ENCODE measurements around the gene AP1S2. TPM values are rescaled to one million over a fixed set of nuclear protein-coding genes. Genes with fewer than 3 reads are reported as not detected.

Gene AP1S2
- polyA plus RNA-seq, 1 donor (not counting 4 experiments of a cell fraction or from before 2014, with no cell fraction given) = 15.0 TPM

GRCh38 chrX:15781961-15782699 lies 72.5 kb downstream of the AP1S2 start:
- FAIRE-seq = no peak
- Histone ChIP-seq H3K27ac (ENCODE audit: control insufficient read depth, insufficient read depth, low read length) (no peak overlapping the region), H3K4me1 (ENCODE audit: control insufficient read depth, extremely low read depth, insufficient read depth, low read length) (no peaks in the 10 kb centered on the region)

More at GRCh38 chrX:15781961-15782699, 72.5 kb downstream of the AP1S2 start:
- TF ChIP-seq CTCF (optimal IDR thresholded peaks at IDR 0.05 in 1 of 3, IDR thresholded peaks at IDR 0.05 in 1 of 3, conservative IDR thresholded peaks at IDR 0.05 in 1 of 3; ENCODE audit: extremely low read depth in 1 of 3, insufficient read depth in 2 of 3, low read length in 3 of 3) (no peak), EZH2 (IDR thresholded peaks at IDR 0.05; ENCODE audit: low read length) (no peak)
- dilution Hi-C loops (cut with MboI; ENCODE audit: extremely low pct_ligation_motif_present, low sequenced_read_pairs) = no loop called here
- no peak for DNase-seq (ENCODE audit: low read depth, low spot score)
- H3K4me2 ChIP-seq (ENCODE audit: control insufficient read depth, extremely low read depth, insufficient read depth, low read depth, low read length) = no peak overlapping the region
- H4K20me1 ChIP-seq (ENCODE audit: control insufficient read depth, extremely low read depth, insufficient read depth, low read length) = no peaks in the 10 kb centered on the region
- H3K79me2 ChIP-seq (ENCODE audit: control insufficient read depth, insufficient read depth, low read length) = no peaks in the 10 kb centered on the region
- no peaks in the 10 kb centered on the region for H3K27me3 ChIP-seq (ENCODE audit: control insufficient read depth, extremely low read depth, insufficient read depth, low read length)
- H2AFZ ChIP-seq (ENCODE audit: control insufficient read depth, low read length) = no peak overlapping the region
- no peak overlapping the region for H3K9ac ChIP-seq (ENCODE audit: control insufficient read depth, extremely low read depth, insufficient read depth, low read length)
- no peaks in the 10 kb centered on the region for H3K9me3 ChIP-seq (ENCODE audit: control insufficient read depth, low read depth, low read length)
- peaks cover 0 to 2% of the 10 kb centered on the region in 2 experiments for H3K36me3 ChIP-seq (ENCODE audit: control insufficient read depth in 2 of 2, extremely low read depth in 1 of 2, insufficient read depth in 2 of 2, low read length in 2 of 2)
- H3K9me1 ChIP-seq (ENCODE audit: control insufficient read depth, extremely low read depth, insufficient read depth, low read length) = no peaks in the 10 kb centered on the region
- no peak overlapping the region for H3K4me3 ChIP-seq (ENCODE audit: control insufficient read depth in 2 of 3, extremely low read depth in 1 of 3, insufficient read depth in 2 of 3, low read depth in 1 of 3, low read length in 3 of 3)

Other genes with a start within 250 kb of the AP1S2 start
- 0.79 to 1.4 TPM (median 1.3 TPM) in 3 replicates for gene CLTRN, start 190.0 kb downstream of the AP1S2 start, polyA plus RNA-seq
- gene CA5B, start 116.5 kb downstream of the AP1S2 start, polyA plus RNA-seq = 4.1 to 6.8 TPM (median 5.2 TPM) in 3 replicates
- 7.4 to 13.7 TPM (median 9.5 TPM) in 3 replicates for gene ZRSR2, start 64.3 kb downstream of the AP1S2 start, polyA plus RNA-seq